H1 (cell line): Measurements from ENCODE around the gene DYNC2H1. TPM values are rescaled to one million over a fixed set of nuclear protein-coding genes. Genes with fewer than 3 reads are reported as not detected.

Experiments used
- ASH2L ChIP-seq: fragments of 200-600, 300-600 bp; sonication (generic); IDR thresholded peaks from one replicate; pipeline ENCODE4 v1.7.1; 2017; ENCODE audit warnings: low read length
- CBX8 ChIP-seq: fragments of 300-800, 300-1000 bp; sonication (generic); IDR thresholded peaks from 2 replicates; pipeline ENCODE4 v1.7.1; 2016; ENCODE audit warnings: low read depth, low read length, borderline replicate concordance
- CHD7 ChIP-seq: fragments of 300-600 bp; sonication (generic); IDR thresholded peaks from 2 replicates; pipeline ENCODE4 v1.7.1; 2012; ENCODE audit warnings: low read length, moderate library complexity, mild to moderate bottlenecking, inconsistent platforms; ENCODE audit not compliant: insufficient replicate concordance
- CREB1 ChIP-seq: IDR thresholded peaks from 2 replicates; pipeline ENCODE4 v1.6.1; 2012; ENCODE audit warnings: inconsistent platforms
- GTF2F1 ChIP-seq: IDR thresholded peaks from 2 replicates; pipeline ENCODE4 v1.6.1; 2012; ENCODE audit warnings: low read depth, low read length, improper control_type of control experiment, borderline replicate concordance
- POU5F1 ChIP-seq: IDR thresholded peaks from 2 replicates; pipeline ENCODE4 v1.6.1; 2011; ENCODE audit warnings: low read depth, mild to moderate bottlenecking, low read length, moderate library complexity
- SAP30 ChIP-seq: fragments of 300-600 bp; sonication (generic); IDR thresholded peaks from 2 replicates; pipeline ENCODE4 v1.7.1; 2012; ENCODE audit warnings: low read length, moderate library complexity, mild to moderate bottlenecking, inconsistent platforms; ENCODE audit not compliant: insufficient read depth, insufficient replicate concordance
- TCF12 ChIP-seq: IDR thresholded peaks from 2 replicates; pipeline ENCODE4 v1.6.1; 2011; ENCODE audit warnings: low read depth, mild to moderate bottlenecking, low read length
- YY1 ChIP-seq: IDR thresholded peaks from 2 replicates; pipeline ENCODE4 v1.6.1; 2011; ENCODE audit warnings: low read depth, mild to moderate bottlenecking, low read length
- polyA plus RNA-seq, 7 experiments: library from polyadenylated mRNA; depleted of rRNA in 3 of 7; stranded (reverse) in 5 of 7; unstranded in 2 of 7; fragments of >200 nt in 5 of 7; fragments of 200-250 nt in 2 of 7; gene quantifications; 1 replicate in 5 of 7; 2 replicates in 1 of 7; 4 replicates in 1 of 7; pipeline versions ENCODE4 v1.2.1 to v1.2.3, GENCODE V29; 2011 to 2013; ENCODE audit warnings: missing spikeins in 2 of 7, mixed read lengths in 2 of 7
- total RNA-seq: library from RNA; stranded (reverse); fragmentation: NEBNext Ultra II Directional; extraction: Animal tissue kit (Norgen Biotek cat#: 25700); gene quantifications from 2 replicates; pipeline ENCODE4 v1.2.1, GENCODE V29; 2021

DYNC2H1 gene
- total and polyA plus RNA-seq, 2 of the 8 experiments (the other 6 are each of a cell fraction or from before 2014, with no cell fraction given): 6.2 to 12.0 TPM

- TF ChIP-seq CHD7: no peak
- TF ChIP-seq POU5F1: no peak
- TF ChIP-seq CREB1: no peak
- no peak for TF ChIP-seq CBX8
- no peak for TF ChIP-seq YY1
- TF ChIP-seq SAP30: no peak
- no peak for TF ChIP-seq TCF12
- TF ChIP-seq GTF2F1: no peak
- no peak for TF ChIP-seq ASH2L
Observed at GRCh38 chr11:103076361-103076760, 32.9 kb upstream of the DYNC2H1 start (continued).
